GM18517 (cell line): Measurements from ENCODE around the gene KCNMB2.

ENCODE experiments used
- ATAC-seq: cut with Tn5 transposase; IDR thresholded peaks from one replicate; pipeline ENCODE4 v1.9.1; 2021; ENCODE audit warnings: mild to moderate bottlenecking, moderate library complexity; ENCODE audit not compliant: unreplicated experiment

Gene KCNMB2

DNA sequence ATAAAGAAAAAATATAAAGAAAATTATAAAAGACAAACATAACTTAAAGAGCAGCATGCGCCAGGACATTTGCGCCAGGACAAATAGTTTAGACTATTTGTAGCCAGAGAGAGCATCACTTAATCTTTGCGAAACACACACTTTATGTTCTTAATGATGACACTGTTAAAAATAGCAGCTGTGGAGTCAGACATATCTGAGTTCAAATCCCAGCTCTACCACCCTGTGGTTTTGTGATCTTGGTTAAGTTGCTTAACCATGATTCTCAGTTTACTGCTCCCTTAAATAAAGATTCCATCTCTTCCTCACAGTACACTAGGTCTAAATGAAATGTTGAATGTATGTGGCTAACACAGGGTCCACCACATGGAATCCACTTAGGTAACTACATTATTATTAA is 31.4 kb downstream of the KCNMB2 start:
- no peak for ATAC-seq

- no peak for ATAC-seq
Observed at GRCh38 chr3:178568155-178568731, 32.0 kb downstream of the KCNMB2 start.

GRCh38 chr3:178568911-178569310 is 32.7 kb downstream of the KCNMB2 start:
- no peak for ATAC-seq

DNA sequence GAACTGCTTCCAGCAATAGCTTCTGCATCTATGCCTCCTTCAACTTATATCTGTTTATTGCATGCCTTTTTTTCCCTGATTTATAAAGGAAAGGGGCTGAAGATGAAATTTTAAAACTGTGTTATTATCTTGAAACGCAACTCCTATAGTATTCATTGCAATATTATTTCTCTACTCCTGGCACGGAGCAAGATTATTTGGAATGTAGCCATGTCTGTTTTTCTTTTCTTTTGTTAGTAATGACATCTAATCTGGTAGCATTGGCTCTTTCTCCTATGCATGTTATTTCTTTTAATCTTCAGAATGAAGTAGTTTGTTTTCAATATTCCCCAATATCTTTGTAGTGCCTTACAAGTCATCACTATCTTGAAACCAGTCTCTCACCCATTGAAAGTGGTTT is 33.6 kb downstream of the KCNMB2 start:
- no peak for ATAC-seq

- ATAC-seq, result no peak
Observed at GRCh38 chr3:178583963-178584575, 47.8 kb downstream of the KCNMB2 start.

DNA sequence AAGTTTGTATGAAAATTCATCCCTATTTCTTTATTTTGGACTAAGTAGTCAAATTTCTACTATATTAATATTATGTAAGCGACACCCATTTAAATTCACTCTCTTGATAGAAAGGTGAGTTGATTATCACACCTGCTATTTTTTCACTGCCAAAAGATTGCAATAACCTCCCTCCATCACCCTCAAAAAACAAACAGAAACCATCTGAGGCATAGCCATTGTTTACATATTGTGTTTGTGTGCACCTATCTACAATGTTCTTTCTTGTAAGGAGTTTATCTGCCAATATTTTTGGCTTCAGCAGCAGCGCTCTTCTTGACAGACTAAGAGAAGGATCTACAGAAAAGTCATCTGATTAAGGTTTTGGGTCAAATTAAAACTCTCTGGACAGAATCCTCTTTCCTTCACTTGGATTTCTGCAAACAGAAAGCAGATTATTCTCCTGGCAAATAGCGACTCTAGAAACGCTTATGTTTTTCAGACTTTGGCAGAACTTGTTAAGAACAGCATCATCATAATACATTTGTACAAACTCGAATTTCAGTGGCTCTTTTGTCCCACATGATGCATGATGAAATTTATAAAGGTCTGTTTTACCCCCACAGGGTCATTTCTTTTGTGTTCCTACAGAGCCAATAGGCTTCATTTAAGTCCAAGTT is 48.6 kb downstream of the KCNMB2 start:
- ATAC-seq, result no peak

GRCh38 chr3:178585454-178585853 is 49.2 kb downstream of the KCNMB2 start:
- ATAC-seq, result no peak

DNA sequence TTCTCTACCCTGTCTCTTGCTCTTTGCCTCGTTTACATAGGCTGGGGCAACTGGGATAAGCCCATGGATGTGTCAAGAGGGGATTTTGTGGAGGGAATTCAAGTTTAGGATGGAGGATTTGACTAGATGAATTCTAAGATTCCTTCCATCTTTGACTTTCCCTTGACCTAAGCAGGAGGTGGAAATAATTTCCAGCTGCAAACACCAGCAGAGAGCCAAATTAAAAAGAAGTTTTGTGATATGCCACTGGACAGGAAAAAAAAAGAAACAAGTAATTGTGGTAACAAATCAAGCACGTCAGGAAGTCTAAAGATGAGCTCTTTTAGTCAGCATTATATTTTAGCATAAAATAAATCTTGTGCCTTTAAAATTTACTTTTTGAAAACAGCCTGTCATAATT is 49.8 kb downstream of the KCNMB2 start:
- ATAC-seq, result no peak

DNA sequence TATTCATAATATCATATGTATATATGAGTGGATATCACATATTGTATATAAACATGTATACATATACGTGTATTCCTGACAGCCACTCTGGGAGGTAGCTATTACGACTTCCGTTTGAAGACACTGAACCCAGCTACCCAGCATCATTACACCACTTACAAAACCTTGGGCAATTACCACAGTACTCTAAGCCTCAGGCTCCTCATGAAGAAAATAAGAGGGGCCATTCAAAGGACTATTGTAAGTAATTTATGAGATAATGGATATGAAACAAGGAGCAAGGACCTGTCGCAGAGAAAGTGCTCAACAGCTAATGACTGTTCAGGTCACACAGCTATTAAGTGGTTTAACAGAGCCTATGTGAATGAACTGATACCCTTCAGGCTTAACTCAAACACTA is 52.4 kb downstream of the KCNMB2 start:
- no peak for ATAC-seq

DNA sequence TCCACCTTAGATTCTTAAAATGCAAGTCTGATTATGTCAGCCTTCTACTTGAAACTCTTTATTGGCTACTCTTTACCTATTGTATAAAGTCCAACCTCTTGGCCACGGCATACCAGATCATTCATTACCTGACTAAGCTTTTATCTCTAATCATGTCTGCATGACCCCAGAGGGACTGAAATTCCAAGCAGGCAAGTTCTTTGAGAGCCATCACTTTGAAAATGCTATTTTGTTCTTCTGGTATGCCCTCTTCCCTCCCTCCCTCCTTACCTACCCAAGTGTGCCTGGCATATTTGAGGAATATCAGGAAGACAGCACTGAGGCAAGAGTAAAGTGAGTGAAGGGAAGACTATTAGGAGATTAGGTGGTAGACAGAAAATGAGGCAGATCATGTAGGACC is 57.5 kb downstream of the KCNMB2 start:
- no peak for ATAC-seq

- ATAC-seq, result no peak
Observed at GRCh38 chr3:178597371-178597770, 61.1 kb downstream of the KCNMB2 start.

DNA sequence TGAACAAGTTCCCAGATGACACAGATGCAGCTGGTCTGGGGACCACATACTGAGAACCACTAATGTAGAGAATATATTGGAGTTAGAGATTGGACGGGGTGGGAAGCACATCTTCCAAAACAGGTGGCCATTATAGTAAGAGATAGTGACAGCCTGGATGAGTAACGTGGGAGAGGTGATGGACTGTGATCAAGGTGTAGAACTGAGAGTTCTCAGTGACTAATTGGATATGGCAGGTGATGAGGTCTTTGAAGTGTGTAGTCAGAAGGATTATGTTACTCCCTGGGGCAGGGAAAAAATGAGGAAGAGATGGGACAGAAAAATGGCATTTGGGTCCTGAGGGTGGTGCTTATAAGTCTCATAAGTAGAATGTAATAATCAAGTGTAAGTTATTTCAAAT is 66.6 kb downstream of the KCNMB2 start:
- no peak for ATAC-seq

DNA sequence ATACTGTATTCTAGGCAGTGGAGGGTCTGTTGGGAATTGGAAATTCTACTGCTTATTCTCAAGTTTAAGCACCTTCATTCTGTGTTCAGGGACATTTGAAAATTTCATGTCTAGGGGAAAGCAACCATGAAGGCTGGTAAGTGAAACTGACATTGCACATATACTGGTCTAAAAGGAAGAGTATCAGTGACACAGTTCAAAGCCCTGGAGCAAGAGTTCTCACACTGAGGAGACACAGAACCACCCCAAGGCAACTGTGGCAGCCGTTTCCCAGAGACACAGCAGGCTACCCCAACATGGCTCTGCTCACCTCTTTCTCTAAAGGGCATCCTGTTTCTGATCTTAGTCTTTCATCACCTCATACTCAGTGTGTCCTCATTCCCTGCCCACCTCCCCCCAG is 67.5 kb downstream of the KCNMB2 start:
- no peak for ATAC-seq

DNA sequence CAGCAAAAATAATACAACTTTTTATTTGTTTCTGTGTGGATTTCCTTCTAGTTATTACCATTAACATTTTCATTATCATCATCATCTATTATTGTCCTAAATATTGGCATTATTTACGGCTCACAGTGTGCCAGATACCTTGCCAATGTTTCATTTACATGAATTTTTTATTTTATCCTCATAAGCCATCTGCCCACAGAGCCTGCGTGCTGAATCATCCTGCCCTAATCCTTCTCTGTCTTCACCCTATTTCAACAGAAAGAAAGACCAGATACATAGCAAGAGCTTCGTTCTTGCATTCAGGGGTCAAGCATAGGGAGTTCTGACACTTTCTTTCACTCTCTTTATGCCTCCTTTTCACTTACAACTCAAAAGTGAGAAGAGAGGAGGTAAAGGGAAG is 82.0 kb downstream of the KCNMB2 start:
- ATAC-seq, result no peak

GRCh38 chr3:178618896-178619295 is 82.7 kb downstream of the KCNMB2 start:
- no peak for ATAC-seq

DNA sequence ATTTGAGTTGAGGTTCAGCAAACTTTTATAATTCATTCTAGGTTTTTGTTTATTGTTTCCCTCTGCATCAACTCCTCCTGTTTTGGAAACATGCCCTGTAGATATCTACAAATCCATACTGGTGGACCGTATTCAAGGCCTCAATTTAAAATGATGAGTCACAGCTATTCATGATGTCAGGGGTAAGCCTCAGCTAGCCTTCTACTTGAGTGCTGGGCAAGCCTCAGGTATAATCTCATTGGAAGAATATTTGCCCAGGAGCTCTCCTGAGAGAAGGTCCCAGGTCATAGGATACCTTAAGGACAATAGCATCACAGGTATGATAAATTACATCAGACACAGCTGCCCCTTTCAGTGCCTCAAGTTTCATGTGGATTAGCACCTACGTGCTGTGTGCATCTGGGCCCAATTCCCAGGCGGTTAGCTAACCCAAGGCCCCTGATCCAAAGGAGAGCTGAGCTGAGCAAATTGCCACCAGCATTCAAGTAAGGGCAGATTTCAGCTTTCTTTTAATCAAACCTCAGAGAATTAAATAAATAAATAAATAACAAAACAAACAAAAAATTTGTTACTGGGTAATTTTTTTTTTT is 87.5 kb downstream of the KCNMB2 start:
- no peak for ATAC-seq

DNA sequence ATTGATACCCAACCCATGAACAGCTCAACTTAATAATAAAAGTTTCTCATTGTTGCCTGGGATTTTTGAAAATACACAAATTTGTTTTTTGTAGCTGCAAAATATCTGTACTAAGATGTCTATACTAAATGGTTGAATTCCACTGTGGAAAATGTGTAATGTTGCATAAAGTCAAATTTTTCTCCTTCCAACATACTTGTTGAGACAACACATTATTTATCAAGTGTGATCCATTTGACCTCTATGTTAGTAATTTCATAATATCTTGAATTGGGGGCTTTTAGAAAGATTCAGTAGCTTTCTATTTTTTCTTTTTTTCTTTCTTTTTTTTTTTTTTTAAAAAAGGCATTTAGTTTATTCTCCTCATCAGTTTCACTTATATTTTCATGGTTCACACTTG is 88.0 kb downstream of the KCNMB2 start:
- no peak for ATAC-seq

DNA sequence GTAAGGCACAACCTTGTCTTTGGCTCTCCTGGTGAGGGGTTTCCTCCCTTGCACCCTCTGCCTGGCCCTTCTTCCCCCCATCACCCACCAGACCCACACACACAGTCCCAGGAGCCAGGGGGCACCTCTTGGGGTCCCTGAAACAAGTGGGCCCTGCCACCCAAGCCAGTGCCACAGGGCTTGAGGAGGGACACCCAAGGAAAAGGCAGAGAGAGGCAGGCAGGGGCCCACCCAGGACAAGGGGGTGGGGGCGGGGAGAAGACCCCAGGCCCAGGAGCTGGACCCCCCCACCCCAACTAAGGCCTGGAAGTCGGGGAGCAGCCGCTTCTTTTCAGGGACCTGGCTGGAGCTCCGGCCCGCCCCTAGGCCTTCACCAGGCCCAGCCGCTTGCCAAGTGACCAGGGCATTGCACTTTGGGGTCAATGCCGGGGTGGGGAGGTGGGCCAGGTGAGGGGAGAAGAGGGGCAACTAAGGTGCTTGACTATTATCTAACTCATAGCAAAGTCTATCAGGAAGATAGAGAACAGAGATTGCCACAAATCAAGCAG is 88.9 kb downstream of the KCNMB2 start:
- no peak for ATAC-seq

- ATAC-seq, result no peak
Observed at GRCh38 chr3:178628037-178628436, 91.8 kb downstream of the KCNMB2 start.

DNA sequence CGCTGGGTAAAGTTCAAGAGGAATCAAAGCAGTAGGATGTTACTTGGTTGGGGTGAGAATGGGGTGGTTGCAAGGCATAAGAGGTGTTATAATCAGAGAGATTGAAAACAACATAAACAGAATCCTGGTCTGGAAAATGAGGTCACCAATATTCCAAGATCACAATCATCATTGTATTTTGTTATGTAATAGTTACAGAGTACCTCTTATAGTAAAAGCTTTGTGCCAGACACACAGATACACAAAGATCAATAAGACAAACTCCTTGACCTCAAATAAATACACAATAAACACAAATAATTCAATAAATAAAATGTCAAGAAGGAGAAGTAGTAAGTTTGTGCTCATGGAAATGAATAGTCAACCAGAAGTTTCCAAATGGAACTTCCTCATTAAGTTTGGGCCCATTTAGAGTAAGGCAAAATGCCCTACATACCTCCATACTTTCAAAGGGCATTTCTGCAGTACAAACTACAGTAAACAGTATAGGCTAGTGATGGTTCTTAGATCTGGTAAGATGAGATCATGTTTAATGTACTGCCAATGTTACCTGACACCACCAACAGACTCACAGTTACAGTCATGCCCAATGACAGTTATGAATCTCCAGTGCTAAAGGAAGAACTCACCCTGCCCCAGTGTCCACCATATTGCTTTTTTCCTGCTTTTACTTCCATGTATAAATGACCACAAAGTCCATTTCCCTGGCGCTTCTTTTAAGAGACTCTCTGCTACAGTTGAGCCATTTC is 93.4 kb downstream of the KCNMB2 start:
- ATAC-seq, result no peak

GRCh38 chr3:178631950-178632349 is 95.7 kb downstream of the KCNMB2 start:
- no peak for ATAC-seq
